SU-DHL-6 (cell line): ENCODE measurements around the gene TIGIT.

Source experiments
- CTCF ChIP-seq: fragments of 200-600 bp; sonication (generic); IDR thresholded peaks from one replicate; pipeline ENCODE4 v1.5.1; 2017; ENCODE audit warnings: antibody characterized with exemption, mild to moderate bottlenecking, low read length, moderate library complexity; ENCODE audit not compliant: insufficient read depth, poor library complexity, severe bottlenecking
- EZH2phosphoT487 ChIP-seq: fragments of 200-600 bp; sonication (generic), shearing (Covaris generic); conservative IDR thresholded peaks from 2 replicates; pipeline ENCODE4 v1.6.1; 2018; ENCODE audit warnings: mild to moderate bottlenecking, antibody characterized with exemption, low read length, moderate library complexity, mixed read lengths

DNA sequence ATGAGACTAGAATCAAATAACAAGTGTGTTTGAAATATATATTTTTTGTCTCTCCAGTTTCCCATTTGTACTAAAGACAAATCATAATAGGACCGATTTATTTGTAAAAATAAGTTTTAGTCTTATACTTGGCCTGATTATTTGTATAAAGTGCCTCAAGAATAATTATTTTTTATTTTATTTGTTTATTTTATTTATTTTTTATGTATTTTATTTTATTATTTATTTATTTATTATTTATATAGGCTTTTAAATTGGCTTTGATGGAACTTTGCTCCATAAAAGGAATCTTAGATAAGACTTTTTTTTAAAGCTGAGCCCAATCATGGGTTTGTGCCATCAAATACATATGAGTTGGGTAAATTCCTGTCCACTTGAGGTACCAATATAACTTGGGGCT lies 34.3 kb upstream of the TIGIT start:
- TF ChIP-seq CTCF, result no peak
- TF ChIP-seq EZH2phosphoT487, result no peak
